Keratinocyte (primary cell): ENCODE results near the gene SP7.
"Not testable (repeated sequence)": the region's sequence is repeated elsewhere in the genome, so short reads cannot be mapped to it uniquely, and the experiment has no call there.

Experiments used
- CTCF ChIP-seq, 3 experiments: IDR thresholded peaks in 1 of 3; conservative IDR thresholded peaks in 1 of 3; optimal IDR thresholded peaks in 1 of 3; 2 replicates in 2 of 3; 3 replicates in 1 of 3; pipeline versions ENCODE3 to v1.5.1; 2011; ENCODE audit warnings: low read length in 3 of 3, mild to moderate bottlenecking in 3 of 3, moderate library complexity in 2 of 3, control low read depth in 1 of 3, inconsistent platforms in 1 of 3; ENCODE audit not compliant: insufficient read depth in 2 of 3; ENCODE audit errors: extremely low read depth in 1 of 3
- EZH2 ChIP-seq: IDR thresholded peaks from one replicate; pipeline ENCODE4 v1.6.1; 2012; ENCODE audit warnings: inconsistent platforms, mild to moderate bottlenecking, low read length, moderate library complexity

GRCh38 chr12:53373554-53374133 lies 37.5 kb upstream of the SP7 start:
- TF ChIP-seq CTCF (optimal IDR thresholded peaks at IDR 0.05 in 1 of 3, IDR thresholded peaks at IDR 0.05 in 1 of 3, conservative IDR thresholded peaks at IDR 0.05 in 1 of 3; ENCODE audit: extremely low read depth in 1 of 3, insufficient read depth in 2 of 3, low read length in 3 of 3); EZH2: not testable (repeated sequence)
